T-helper 22 cell (primary cell): ENCODE data around the gene GPR31.

Experiments
- DNase-seq: peaks from one replicate; pipeline ENCODE4 v3.0.0-alpha.2; 2020; ENCODE audit warnings: low read depth

GPR31 gene

GRCh38 chr6:167137881-167138280 is 19.9 kb downstream of the GPR31 start:
- DNase-seq = no peak

- no peak for DNase-seq
These were observed 20.7 kb downstream of the GPR31 start for GRCh38 chr6:167137081-167137480.

GRCh38 chr6:167136376-167136775 is 21.4 kb downstream of the GPR31 start:
- no peak for DNase-seq

GRCh38 chr6:167134448-167135328 is 23.1 kb downstream of the GPR31 start:
- no peak for DNase-seq

GRCh38 chr6:167130712-167131684 is 26.8 kb downstream of the GPR31 start:
- DNase-seq = peak; percentile 52

GRCh38 chr6:167130008-167130677 is 27.6 kb downstream of the GPR31 start:
- no peak for DNase-seq

- no peak for DNase-seq
These were observed 28.2 kb downstream of the GPR31 start for GRCh38 chr6:167129562-167129961.

GRCh38 chr6:167129159-167129558 is 28.6 kb downstream of the GPR31 start:
- DNase-seq = no peak

- DNase-seq = no peak
These were observed 29.8 kb downstream of the GPR31 start for GRCh38 chr6:167127785-167128531.

GRCh38 chr6:167125855-167126349 is 31.9 kb downstream of the GPR31 start:
- DNase-seq = no peak

- DNase-seq = no peak
These were observed 32.4 kb downstream of the GPR31 start for GRCh38 chr6:167125410-167125809.

- no peak for DNase-seq
These were observed 33.0 kb downstream of the GPR31 start for GRCh38 chr6:167124753-167125152.

- no peak for DNase-seq
These were observed 34.7 kb downstream of the GPR31 start, which contains the start of gene CCR6 for GRCh38 chr6:167122827-167123657. Gene CCR6 (plus strand): TSS chr6:167123096. CDS start chr6:167136135, 13,039 bp downstream.

GRCh38 chr6:167122041-167122826 is 35.5 kb downstream of the GPR31 start:
- DNase-seq = no peak

- DNase-seq = no peak
These were observed 36.4 kb downstream of the GPR31 start for GRCh38 chr6:167121335-167121841.

GRCh38 chr6:167120583-167120903 is 37.2 kb downstream of the GPR31 start:
- DNase-seq = no peak

GRCh38 chr6:167119670-167120582 is 37.9 kb downstream of the GPR31 start:
- peak; percentile 79 for DNase-seq

- no peak for DNase-seq
These were observed 38.9 kb downstream of the GPR31 start for GRCh38 chr6:167118839-167119238.
